HG03280 (cell line): Measurements from ENCODE around the gene ING5.
"Not testable (repeated sequence)": the region's sequence is repeated elsewhere in the genome, so short reads cannot be mapped to it uniquely, and the experiment has no call there.

Source experiments
- ATAC-seq: cut with Tn5 transposase; IDR thresholded peaks from one replicate; pipeline ENCODE4 v1.9.1; 2021; ENCODE audit warnings: mild to moderate bottlenecking, moderate library complexity; ENCODE audit not compliant: unreplicated experiment

ING5 gene

GRCh38 chr2:241755777-241756176 is 53.9 kb downstream of the ING5 start:
- ATAC-seq, result no peak

DNA sequence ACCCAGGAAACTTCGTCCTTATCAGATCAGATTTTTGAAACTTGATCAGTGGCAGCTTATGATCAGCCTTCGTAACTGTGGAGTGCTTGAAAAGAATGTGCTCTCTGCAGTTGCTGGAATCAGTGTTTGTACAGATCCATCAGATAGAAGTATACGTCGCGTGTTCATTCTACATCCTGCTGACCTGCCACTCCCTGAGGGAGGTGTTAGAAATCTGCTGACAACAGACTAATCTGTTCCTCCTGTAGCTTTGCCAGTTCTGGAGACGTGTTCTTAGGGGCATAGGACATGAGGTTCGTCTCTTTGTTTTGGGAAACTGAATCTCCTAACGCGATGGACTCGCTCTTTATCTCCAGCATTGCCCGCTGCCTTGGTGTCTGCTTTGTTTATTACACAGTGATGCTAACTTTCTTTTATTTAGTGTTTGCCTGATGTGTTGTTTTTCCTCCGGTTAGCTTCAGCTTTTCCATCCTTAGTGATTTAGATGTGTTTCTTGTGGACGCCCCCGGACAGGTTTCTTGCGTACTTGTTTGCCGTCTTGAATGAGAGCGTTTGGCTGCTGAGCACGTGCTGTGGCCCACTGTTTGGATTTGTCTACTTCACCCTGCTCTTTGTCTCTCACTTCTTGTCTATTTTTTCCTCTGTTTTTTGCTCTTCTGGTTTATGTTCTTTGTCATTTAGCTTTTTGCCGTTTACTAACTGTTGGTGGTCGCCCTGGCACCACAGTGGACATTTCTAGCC is 57.4 kb downstream of the ING5 start:
- ATAC-seq, result no peak

- not testable (repeated sequence) for ATAC-seq
Observed at GRCh38 chr2:241759893-241760292, 58.1 kb downstream of the ING5 start.

DNA sequence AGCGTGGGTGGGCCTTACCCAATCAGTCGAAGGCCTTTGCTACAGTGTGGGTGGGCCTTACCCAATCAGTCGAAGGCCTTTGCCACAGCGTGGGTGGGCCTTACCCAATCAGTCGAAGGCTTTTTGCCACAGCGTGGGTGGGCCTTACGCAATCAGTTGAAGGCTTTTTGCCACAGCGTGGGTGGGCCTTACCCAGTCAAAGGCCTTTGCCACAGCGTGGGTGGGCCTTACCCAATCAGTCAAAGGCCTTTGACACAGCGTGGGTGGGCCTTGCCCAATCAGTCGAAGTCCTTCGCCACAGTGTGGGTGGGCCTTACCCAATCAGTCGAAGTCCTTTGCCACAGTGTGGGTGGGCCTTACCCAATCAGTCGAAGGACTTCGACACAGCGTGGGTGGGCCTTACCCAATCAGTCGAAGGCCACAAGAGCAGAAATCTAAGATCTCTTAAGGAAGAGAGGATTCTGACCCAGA is 58.5 kb downstream of the ING5 start:
- no peak for ATAC-seq

DNA sequence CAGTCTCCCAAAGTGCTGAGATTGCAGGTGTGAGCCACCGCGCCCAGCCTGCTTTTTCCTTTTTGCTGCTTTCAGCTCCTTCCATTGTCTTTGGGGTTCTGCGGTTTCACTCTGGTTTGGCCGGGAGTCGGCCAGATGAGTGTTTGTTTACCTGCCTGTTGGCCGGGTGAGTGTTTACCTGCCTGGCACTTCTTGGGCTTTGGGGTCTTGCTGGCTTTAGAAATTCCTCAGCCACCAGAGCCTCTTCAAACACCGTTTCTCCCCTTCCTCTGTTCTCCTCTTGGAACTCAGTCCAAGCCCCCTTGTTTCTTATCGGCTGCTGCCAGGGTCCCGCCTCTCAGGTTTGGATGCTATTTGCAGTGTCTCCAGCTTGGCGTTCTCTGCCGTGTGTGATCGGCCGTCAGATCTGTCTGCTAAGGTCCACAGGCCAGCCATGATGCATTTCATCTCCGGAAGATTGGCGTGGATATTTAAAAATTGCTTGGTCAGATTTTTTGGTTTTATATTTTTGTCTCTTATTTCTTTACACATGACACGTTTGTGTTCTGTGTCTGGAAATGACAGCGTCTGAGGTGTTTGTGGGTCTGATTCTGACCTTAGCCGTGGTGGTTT is 60.6 kb downstream of the ING5 start:
- ATAC-seq, result no peak

DNA sequence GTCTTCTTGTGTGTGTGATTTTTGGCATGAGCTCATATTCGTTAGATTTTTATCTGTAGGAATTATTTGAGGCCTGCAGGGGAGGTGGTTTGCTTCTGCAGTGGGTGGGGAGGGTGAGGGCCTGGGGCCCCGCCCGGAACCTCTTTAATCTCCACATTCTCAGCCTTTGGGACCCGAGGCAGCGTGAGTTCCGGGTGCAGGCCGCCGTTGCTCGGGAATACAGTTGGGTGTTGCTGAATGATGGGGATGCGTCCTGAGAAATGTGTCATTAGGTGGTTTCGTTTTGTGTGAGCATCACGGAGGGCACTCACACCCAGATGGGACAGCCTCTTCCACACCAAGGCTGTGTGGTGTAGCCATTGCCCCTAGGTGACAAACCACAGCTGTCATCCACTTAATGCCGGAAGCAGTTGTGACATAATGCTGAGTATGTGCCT is 61.1 kb downstream of the ING5 start:
- ATAC-seq, result no peak

DNA sequence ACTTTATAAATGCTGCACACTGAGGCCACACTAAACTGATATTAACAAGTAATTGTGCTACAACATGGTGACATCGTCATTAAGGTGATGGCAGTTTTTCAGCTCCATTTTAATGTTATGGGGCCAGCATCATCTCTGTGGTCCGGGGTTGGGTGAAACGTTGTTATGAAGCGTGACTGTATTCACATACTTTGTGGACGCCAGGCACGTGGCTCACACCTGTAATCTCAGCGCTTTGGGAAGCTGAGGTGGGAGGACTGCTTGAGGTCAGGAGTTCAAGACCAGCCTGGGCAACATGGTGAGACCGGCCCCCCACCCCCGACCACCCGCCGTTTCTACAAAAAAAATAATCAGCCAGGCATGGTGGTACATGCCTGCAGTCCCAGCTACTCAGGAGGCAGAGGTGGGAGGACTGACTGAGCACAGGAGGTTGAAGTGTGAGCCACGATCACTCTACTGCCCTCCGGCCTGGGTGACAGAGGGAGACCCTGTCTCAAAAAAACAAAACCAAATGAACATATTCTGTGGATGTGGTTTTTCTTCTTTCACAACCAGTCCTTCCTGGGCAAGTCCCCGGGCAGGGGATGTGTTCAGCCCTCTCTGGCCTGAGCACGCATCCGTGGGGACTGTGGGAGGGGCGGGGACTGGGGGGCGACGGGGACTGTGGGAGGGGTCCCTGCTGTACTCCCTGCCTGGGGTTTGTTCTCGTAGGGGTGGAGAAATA is 61.9 kb downstream of the ING5 start:
- no peak for ATAC-seq

- ATAC-seq, result no peak
Observed at GRCh38 chr2:241764275-241765241, 62.7 kb downstream of the ING5 start.

GRCh38 chr2:241767464-241768250 is 65.8 kb downstream of the ING5 start:
- ATAC-seq, result no peak

GRCh38 chr2:241768251-241768711 is 66.4 kb downstream of the ING5 start:
- no peak for ATAC-seq

- no peak for ATAC-seq
Observed at GRCh38 chr2:241768850-241769249, 67.0 kb downstream of the ING5 start.

DNA sequence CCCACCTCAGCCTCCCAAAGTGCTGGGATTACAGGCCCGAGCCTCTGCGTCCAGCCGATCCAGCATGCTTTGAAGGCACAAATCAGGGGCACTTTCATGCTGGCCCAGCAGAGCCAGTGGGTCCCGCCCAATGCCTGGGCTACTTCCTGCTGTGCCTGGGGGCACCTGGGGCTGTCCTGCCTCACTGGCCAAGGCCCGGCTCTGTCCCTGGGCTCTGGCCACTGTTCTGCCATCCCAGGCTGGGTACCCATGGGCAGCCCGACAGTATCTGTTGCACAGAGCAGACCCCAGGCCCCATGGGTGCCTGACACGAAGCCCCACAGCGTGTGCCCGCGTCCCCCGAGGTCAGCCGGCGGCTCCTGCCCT is 68.0 kb downstream of the ING5 start:
- no peak for ATAC-seq

DNA sequence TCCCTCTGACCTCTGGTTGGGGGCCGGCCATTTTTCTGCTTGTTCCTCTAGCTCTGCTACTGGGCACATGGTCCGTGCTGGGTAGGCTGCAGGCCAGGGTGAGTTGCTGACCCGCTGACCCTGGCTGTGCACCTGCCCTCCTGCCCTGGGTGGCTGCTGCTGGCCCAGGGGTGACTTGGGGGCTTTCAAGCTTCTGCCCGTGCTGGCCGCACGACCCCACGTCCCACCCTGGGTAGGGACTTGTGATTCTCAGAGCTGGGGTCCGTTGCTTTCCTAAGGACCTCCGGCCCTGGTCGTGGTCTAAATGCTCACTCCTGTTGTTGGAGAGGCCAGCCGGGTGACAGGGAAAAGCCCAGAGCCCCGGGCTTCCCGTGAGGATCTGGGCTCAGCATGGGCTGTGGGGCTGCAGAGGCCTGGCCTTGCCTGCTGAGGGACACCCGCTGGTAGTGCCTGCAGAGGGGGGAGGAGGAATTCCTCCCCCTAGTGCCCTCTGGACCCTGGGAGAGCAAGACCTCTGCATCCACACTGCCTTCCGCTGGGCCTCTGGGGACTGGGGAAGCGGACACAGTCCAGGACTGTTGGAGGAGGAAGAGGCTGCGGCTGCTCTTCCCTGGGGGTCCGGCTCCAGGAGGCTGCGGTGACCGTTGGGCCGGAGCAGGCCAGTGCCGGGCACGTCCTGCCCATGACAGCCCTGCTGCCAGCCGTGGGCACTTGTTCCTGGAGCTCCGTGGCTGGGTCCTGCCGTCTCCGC is 68.5 kb downstream of the ING5 start:
- no peak for ATAC-seq

DNA sequence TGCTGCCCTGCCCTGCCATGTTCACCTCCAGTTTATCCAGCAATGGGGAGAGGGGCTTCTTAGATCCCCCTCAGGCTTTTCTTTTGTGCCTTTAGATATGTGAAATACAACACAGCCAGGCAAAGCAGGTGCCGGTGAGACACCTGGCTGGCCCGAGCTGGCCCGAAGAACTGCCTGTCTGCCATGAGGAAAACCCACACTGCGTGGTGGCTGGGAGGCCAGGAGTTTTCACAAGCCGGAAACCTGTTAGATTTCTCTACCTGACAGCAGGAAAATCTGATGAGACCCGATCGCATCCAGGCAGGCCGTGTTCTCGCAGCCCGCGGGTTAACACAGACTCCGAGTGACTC is 69.1 kb downstream of the ING5 start:
- ATAC-seq, result no peak

- ATAC-seq, result no peak
Observed at GRCh38 chr2:241771286-241772062, 69.6 kb downstream of the ING5 start.

- no peak for ATAC-seq
Observed at GRCh38 chr2:241772063-241772499, 70.2 kb downstream of the ING5 start.

DNA sequence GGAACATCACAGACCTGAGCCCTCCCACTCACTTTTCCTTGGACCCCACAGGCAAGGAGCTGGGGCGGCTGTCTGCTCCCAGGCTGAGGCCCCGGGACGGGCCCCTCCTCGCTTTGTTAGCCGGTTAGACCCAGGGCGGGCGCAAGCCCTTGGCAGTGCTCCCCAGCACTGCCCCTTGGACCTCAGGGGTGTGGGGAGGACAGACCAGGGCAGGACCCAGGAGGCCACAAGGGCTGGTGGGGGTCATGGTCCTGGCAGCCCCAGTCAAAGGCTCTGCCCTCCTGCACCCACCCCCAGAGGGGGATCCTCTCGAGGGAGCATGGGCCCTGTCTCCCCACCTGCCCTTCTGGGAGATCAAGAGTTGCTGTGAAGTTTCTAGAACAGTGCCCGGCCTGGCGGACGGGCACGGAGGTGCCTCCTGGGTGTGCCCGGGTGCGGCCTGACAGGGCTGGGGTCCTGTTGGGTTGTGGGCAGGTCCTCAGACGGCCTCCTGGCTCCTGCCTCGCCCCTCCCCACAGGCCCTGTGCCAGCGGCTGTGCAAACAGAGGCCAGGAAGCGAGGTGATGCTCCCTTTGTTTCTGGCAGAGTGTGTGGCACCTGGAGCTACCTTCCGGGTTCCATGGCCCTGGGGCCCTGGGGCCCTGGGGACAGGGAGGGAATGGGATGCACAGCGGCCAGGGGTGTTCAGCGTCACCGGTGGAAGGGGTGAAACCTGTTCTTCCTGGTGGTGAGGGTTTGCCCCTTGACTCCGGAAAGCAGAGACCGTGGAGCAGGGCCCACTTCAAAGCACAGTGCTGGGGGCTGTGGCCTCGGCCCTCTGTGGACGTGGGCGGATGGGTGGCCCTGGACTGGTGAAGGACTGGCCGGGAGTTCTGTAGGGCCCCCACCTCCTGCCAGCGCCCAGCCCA is 71.9 kb downstream of the ING5 start:
- ATAC-seq, result no peak
